ENCODE measurements around the gene TBC1D1.

Gene TBC1D1

GRCh38 chr4:38157592-38157991 is 266.7 kb downstream of the TBC1D1 start:
- DNase-seq = no peak

GRCh38 chr4:38160487-38161207 is 269.8 kb downstream of the TBC1D1 start:
- DNase-seq = peak; percentile 30

GRCh38 chr4:38161208-38162113 is 270.6 kb downstream of the TBC1D1 start:
- DNase-seq = no peak

GRCh38 chr4:38162240-38162784 is 271.4 kb downstream of the TBC1D1 start:
- no peak for DNase-seq

- DNase-seq = no peak
Measured at GRCh38 chr4:38163216-38164006, 272.5 kb downstream of the TBC1D1 start.

- DNase-seq = no peak
Measured at GRCh38 chr4:38164346-38164745, 273.5 kb downstream of the TBC1D1 start.

GRCh38 chr4:38166082-38166481 is 275.2 kb downstream of the TBC1D1 start:
- DNase-seq = no peak

- no peak for DNase-seq
Measured at GRCh38 chr4:38166768-38167167, 275.9 kb downstream of the TBC1D1 start.

- no peak for DNase-seq
Measured at GRCh38 chr4:38167973-38168372, 277.1 kb downstream of the TBC1D1 start.

- no peak for DNase-seq
Measured at GRCh38 chr4:38169524-38169923, 278.6 kb downstream of the TBC1D1 start.

GRCh38 chr4:38170338-38171169 is 279.7 kb downstream of the TBC1D1 start:
- no peak for DNase-seq

- no peak for DNase-seq
Measured at GRCh38 chr4:38172078-38172477, 281.2 kb downstream of the TBC1D1 start.

- no peak for DNase-seq
Measured at GRCh38 chr4:38173935-38174518, 283.1 kb downstream of the TBC1D1 start.

- DNase-seq = no peak
Measured at GRCh38 chr4:38174801-38175200, 283.9 kb downstream of the TBC1D1 start.

- no peak for DNase-seq
Measured at GRCh38 chr4:38176165-38176564, 285.3 kb downstream of the TBC1D1 start.

- DNase-seq = no peak
Measured at GRCh38 chr4:38177035-38177546, 286.2 kb downstream of the TBC1D1 start.

GRCh38 chr4:38177641-38178391 is 286.9 kb downstream of the TBC1D1 start:
- DNase-seq = no peak

GRCh38 chr4:38178392-38178995 is 287.6 kb downstream of the TBC1D1 start:
- DNase-seq = no peak

- no peak for DNase-seq
Measured at GRCh38 chr4:38179690-38180377, 288.9 kb downstream of the TBC1D1 start.

- DNase-seq = no peak
Measured at GRCh38 chr4:38180456-38180855, 289.6 kb downstream of the TBC1D1 start.

Measured in NCI-H1417 treated with DMSO at 0.1 percent for 48 hours (cell line).